Femur (tissue), 1 donor: ENCODE measurements around the gene PLSCR3.

Source experiments
- DNase-seq: peaks from one replicate; pipeline ENCODE4 v3.0.0-alpha.2; 2017

Gene PLSCR3

DNA sequence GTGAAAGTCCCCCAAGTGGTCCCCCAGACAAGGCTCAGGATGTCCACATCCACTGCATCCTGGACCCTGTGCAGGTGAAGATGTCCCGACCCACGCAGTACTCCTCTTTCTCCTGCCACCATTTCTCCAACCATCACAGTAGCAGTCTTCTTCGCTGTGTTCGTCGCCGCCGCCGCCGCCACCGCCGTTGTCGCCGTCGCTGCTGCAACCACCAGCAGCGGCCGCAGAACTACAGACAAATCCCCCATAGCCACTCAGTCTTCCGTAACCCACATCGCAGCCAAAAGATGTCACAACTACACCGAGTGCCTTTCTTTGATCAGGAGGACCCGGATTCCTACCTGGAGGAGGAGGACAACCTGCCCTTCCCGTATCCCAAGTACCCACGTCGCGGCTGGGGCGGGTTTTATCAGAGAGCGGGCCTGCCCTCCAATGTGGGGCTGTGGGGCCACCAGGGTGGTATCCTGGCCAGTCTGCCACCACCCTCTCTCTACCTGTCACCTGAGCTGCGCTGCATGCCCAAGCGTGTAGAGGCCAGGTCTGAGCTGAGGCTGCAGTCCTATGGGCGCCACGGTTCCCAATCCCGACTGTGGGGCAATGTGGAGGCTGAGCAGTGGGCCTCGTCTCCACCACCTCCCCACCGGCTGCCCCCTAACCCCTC is 32.0 kb upstream of the PLSCR3 start:
- no peak for DNase-seq

DNA sequence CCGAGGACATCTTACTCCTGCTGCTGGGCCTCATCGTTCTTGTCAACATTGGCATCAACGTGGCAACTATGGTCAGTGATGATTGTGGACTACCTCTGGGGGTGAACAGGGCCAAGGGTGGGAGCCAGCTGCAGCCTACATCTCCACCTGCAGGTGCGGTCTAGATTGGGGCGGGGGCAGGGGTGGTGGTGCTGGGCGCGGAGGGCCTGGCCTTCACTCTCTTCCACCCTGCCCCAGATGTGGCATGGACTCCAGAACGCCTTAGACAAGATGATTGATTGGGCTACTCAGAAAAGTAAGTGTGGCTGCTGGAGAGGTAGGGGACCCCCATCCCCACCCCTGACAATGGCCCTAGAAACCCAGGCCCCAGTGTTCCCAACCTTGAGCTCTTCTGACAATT is 31.4 kb upstream of the PLSCR3 start:
- DNase-seq = no peak

DNA sequence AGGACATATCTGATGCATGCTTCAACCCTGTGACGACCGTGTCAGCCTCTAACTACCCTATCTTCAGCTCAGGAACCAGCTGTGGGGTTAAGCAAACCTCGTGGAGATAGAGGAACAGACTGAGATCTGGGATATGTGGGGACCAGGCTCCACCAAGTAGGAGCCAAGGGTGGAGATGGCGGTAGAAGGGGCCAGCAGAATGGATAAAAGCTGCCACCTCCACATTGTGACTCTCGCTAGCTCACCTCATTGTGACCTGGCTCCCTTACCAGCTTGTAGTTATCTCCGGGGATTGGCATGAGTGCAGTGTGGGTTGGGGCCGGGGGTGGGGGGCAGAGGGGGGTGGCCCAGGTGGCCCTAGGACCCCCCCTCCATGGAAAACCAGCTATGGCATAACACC is 31.0 kb upstream of the PLSCR3 start, which contains the start of gene SPEM2:
TSS of gene SPEM2 (plus strand) at position 301 of the 400 bp plus-strand sequence. CDS start at position 374, 73 bp downstream.
- DNase-seq = no peak

DNA sequence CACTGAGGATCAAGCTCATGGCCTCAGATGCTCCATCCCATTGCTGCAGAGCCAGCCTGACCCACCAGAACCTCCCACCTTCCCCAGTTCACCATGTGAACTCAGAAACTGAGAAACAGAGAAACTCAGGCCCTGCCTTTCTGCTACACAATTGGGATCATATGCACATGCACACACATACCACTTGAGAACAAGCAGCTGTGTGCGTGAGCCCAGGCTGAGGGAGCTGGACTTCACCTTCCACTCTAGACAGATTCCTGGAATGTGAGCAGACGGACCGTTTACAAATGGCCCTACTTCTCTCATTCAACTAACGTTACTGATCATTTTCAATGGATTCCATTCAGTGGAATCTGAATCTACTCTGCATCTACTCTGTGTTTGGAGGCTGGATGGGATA is 29.4 kb upstream of the PLSCR3 start:
- DNase-seq = no peak

DNA sequence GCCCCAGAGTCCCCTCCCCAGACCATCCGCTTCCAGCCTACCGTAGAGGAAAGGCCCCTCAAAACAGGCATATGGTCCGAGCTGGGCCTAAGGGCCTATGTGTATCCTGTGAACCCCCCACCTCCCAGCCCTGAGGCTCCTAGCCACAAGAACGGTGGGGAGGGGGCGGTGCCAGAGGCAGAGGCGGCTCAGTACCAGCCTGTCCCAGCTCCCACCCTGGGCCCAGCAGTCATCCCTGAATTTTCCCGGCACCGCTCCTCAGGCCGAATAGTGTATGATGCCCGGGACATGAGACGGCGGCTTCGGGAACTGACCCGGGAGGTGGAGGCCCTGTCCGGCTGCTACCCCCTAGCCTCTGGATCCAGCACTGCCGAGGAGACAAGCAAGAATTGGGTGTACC is 26.9 kb upstream of the PLSCR3 start:
- DNase-seq = no peak

DNA sequence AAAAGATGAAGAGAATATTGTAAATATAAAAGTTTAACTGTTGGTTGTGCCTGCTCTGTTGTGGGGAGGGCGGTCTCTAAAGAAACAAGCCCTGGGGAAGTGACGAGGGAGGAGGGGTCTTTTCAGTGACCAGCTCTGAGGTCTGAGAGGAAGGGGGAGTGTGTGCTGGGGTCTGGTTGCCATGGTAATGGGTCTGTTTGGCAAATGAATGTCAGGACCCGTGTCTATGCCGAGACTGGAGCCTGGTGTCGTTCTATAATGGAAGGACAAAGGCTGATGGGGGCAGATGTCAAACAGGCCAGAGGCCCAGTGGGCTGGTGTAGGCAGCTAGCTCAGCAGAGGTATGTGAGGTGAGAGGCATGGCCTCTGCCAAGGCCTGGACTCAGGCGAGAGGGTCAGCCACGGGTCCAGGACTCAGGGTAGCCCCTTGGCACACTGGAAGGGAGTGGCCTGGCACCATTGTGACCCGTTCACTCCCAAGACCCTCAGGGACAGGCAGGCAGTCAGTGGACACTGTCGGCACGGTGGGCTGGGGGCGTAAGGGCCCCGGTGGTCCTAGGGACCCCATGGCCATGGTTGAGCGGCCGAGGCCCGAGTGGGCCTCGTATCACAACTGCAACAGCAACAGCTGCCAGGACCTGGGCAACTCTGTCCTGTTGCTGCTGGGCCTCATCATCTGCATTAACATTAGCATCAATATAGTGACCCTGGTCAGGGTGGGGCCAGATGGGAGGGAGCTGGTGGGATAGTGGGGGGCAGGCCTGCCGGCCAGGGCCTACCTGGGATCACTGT is 25.7 kb upstream of the PLSCR3 start, which contains the start of gene SPEM1:
TSS of gene SPEM1 (plus strand) at position 506 of the 792 bp plus-strand sequence. CDS start at position 567, 61 bp downstream.
- no peak for DNase-seq

DNA sequence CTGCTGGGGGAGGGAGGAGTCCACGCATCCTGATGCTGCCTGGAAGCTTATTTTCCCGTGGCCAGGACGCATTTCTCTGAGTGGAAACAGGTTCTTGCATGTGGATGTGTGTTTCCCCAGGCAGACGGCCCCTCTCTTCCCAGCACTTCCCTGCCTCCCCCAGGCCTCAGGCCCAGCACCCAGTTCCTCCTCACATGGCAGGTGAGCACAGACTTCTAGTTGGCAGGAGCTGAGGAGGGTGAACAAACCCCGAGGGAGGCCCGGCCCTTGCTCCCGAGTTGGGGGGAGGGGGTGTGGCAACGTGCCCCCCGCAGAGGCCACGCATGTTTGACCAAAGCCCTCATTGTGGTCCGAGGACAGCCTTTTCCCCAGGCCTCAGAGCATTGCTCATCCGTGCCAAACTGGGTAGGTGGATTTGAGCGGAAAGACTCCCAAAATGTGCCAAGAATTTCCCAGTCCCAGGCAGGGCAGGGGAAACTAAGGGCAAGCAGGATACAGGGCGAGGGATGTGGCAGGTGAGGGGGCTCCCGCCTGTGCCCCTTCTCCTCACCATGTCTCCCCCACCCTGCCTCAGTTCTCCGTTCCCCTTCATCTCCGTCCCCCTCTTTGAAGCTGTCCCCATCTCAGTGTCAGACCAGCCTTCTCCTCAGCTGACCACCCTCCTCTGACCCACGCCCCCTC is 24.3 kb upstream of the PLSCR3 start:
- DNase-seq = no peak

- no peak for DNase-seq
Observed at GRCh38 chr17:7417056-7417655, 22.8 kb upstream of the PLSCR3 start.

- no peak for DNase-seq
Observed at GRCh38 chr17:7416323-7416722, 22.0 kb upstream of the PLSCR3 start.

- DNase-seq = no peak
Observed at GRCh38 chr17:7415784-7416183, 21.5 kb upstream of the PLSCR3 start.

GRCh38 chr17:7414837-7415236 is 20.5 kb upstream of the PLSCR3 start:
- DNase-seq = no peak

DNA sequence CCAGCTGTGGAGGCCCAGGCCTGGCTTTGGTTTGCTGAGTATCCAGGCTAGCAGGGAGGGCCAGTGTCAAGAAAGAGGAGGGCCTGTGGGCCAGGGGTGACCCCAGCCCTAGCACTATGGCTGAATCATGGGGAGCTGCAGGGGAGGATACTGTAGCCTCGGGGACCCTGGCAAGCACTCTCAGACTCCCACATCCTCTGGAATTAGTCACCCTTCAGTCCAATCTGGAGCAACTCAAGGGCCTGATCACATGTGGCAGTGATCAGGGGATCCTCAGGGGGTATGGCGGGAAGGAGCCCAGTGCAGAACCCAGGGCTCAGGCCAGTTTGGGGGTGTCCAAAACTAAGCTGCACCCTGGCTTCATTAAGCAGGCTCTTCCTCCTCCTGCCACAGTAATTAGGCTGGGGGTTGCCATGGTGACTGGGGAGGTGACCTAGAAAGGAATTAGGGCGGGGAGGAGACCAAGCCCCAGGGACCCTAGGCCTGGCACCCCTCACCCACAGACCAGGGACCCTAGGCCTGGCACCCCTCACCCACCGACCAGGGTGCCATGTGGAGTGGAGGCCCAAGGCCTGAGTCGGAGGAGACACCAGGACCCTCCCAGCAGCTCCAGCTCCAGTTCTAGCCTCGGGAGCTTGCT is 19.1 kb upstream of the PLSCR3 start:
- DNase-seq = no peak

DNA sequence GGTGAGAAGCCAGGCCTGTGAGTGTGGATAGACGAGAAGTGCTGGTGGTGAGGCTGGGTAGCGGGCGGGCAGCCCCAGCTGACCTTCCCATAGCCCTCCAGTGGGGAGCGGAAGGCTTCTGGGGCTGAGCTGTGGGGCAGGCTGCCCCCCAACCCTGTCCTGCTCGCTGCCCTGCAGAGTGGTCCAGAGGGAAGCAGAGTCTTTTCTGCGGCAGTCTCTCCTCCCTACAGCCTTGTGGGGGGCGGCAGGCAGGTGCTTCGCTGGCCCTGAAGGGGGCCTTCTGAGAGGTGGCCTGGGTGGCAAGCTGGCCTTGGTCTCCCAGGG is 17.1 kb upstream of the PLSCR3 start:
- DNase-seq = no peak

DNA sequence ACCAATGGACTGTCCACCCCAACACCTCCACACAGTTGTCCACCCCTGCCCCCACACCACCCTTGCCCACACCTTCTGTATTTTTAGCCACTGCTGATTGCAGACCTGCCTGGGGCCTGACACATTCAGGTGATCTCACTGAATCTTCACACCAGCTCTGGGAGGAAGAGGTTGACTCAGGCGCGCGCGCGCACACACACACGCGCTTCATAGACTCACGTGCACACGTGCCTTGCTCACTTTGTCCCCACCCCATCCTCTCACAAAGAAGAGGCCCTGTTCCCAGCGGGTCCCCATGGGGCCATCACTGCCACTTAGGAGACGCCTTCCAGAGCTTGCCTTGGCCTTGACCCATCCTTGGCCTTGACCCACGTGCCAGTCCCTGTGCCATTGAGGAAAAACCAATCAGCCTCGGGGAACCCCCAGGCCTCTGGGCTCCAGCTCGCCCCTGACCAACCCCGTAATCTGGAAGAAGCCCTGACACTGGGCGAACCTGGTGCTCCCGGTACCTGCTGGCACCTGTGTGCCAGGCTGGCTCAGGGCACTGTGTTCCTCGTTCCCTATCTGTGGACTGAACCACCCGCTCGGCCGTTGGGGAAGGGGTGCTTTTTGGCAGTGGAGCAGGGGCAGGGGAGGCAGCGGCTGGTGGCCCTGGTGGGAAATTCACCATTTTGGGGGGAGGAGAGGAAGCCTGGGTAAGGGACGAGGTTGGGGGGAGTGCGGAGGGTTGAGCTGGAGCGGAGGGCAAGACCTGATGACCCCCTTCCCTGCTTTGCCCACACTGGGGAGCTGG is 16.5 kb upstream of the PLSCR3 start:
- no peak for DNase-seq

GRCh38 chr17:7409716-7410115 is 15.4 kb upstream of the PLSCR3 start:
- DNase-seq = no peak

- DNase-seq = no peak
Observed at GRCh38 chr17:7408863-7409262, 14.5 kb upstream of the PLSCR3 start.

GRCh38 chr17:7408252-7408727 is 14.0 kb upstream of the PLSCR3 start:
- no peak for DNase-seq

DNA sequence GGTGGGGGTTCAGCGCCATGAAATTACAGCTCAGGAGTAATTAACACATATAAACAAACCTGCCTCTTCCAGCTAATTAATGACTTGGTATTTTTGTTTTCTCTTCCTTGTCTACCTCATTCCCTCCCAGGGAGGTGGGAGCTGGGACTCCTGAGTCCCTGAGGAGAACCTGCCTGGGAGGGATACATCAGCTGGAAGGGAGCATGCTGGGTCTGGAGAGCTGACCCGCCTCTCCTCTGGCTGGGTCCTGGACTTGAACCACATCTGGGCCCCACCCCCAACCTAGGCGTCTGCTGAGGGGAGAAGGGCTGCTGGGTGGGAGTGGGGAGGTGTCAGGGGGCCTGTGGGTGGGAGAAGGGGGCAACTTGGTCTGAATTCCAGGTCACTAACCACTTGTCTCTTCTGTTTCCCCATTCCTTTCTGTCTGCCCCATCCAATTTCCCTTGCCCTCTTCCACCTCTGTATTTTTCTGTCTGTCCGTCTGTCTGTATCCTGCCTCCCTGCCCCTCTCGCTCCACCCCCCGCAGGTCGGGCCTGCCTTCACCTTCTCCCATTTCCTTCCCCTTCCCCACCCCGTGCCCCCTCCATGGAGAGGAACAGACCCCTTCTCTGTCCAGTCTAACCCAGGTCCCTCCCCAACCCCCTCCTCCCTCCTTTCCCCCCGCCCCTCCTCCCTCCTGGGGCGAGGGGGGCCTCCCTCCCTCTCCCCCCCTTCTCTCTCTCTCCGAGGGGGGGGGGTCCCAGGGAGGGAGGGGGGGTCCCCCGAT is 13.3 kb upstream of the PLSCR3 start, which contains the start of gene NLGN2:
TSS of gene NLGN2 (plus strand) at position 361 of the 767 bp plus-strand sequence. CDS start 411 bp downstream, outside the sequence.
- no peak for DNase-seq

DNA sequence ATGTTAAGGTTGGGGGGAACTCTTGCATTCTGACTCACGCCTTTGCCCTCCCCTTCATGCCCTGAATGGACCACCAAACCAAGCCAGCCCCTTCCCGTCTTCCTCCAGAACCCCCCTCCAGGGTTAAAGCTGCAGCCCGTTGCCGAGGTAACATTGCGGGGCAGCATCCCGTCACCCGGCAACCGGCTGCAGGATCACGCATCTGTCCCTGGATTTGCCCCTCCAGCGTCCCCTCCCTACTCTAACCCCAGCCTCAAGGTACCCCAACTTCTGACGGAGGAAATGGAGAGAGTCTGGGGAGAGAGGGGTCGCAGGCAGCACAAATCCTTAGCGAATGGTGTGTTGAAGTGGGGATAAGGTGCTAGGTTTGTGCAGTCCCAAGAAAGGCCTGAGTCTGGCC is 12.8 kb upstream of the PLSCR3 start:
- DNase-seq = no peak

GRCh38 chr17:7406235-7406825 is 12.0 kb upstream of the PLSCR3 start:
- no peak for DNase-seq
